Right atrium auricular region (tissue), 2 donors: ENCODE measurements around the gene PDIA6. TPM values are rescaled to one million over a fixed set of nuclear protein-coding genes. Genes with fewer than 3 reads are reported as not detected.
"Not testable (repeated sequence)": the region's sequence is repeated elsewhere in the genome, so short reads cannot be mapped to it uniquely, and the experiment has no call there.

Experiments used
- DNase-seq: peaks from one replicate; pipeline ENCODE4 v3.0.0-alpha.2; 2019; ENCODE audit warnings: low spot score
- H3K27ac ChIP-seq, 2 donors: fragments of 200-600 bp; sonication (generic); 1 replicate in 1 of 2; 2 replicates in 1 of 2; pipeline ENCODE4 v1.5.1; 2016 to 2019
- H3K27me3 ChIP-seq, 2 donors: fragments of 200-600 bp; sonication (generic); one replicate each; pipeline versions ENCODE4 v1.5.1 to v1.6.0; 2017 to 2019
- H3K36me3 ChIP-seq: fragments of 200-600 bp; sonication (generic); one replicate; pipeline ENCODE4 v1.5.1; 2016
- H3K4me1 ChIP-seq, 2 donors: fragments of 200-600 bp; sonication (generic); one replicate each; pipeline versions ENCODE4 v1.5.1 to v1.6.0; 2017 to 2019
- H3K4me3 ChIP-seq, 2 donors: fragments of 200-600 bp; sonication (generic); 1 replicate in 1 of 2; 2 replicates in 1 of 2; pipeline ENCODE4 v1.5.1; 2017 to 2019; ENCODE audit warnings: mild to moderate bottlenecking in 1 of 2, moderate library complexity in 1 of 2
- H3K9me3 ChIP-seq, 2 donors: fragments of 200-600 bp; sonication (generic); one replicate each; pipeline ENCODE4 v1.5.1; 2019
- CTCF ChIP-seq, 2 donors: fragments of 200-600 bp; sonication (generic); IDR thresholded peaks; one replicate each; pipeline ENCODE4 v1.5.1; 2019; ENCODE audit warnings: antibody characterized with exemption in 2 of 2
- total RNA-seq, 2 donors: library from RNA; depleted of rRNA; stranded (reverse); fragments of >200 nt; gene quantifications; one replicate each; pipeline ENCODE4 v1.1.0, GENCODE V29; 2016

Gene PDIA6
- total RNA-seq, 2 donors from 2014 or later, result 89.0 to 94.4 TPM

DNA sequence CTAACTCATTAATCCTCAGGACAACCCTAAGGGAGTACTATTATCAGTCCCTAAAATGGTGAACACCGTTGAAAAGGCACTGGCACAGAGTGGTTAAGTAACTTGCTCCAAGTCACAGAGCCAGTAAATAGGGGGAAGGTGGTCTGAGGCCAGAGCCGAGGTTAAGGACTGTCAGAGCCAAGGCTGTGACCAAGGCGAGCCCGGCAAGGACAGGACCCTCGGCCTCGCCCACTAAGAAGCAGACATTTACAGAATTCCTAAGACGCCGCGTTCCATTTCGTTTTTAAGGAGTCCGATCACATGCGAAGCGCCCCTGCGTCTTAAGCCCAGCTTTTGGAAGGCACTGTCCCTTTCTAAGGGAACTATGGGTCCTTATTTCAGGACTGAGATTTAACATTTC lies 1.1 kb downstream of the PDIA6 start:
- H3K36me3 ChIP-seq, result no peaks in the 10 kb centered on the region
- H3K4me3 ChIP-seq, result peak overlapping the region; percentile 89 to 96
- DNase-seq, result no peak
- peaks cover 0 to 23% of the 10 kb centered on the region in 2 donors for H3K4me1 ChIP-seq
- H3K9me3 ChIP-seq, result no peaks in the 10 kb centered on the region
- H3K27ac ChIP-seq, result peak overlapping the region; percentile 83 to 95
- TF ChIP-seq CTCF (IDR thresholded peaks at IDR 0.05), result no peak
- H3K27me3 ChIP-seq, result no peaks in the 10 kb centered on the region

GRCh38 chr2:10810202-10811161 lies 2.1 kb downstream of the PDIA6 start:
- no peaks in the 10 kb centered on the region for H3K36me3 ChIP-seq
- TF ChIP-seq CTCF (IDR thresholded peaks at IDR 0.05), result no peak
- peak overlapping the region in 1 of 2 donors; percentile 96 for H3K4me3 ChIP-seq
- H3K27ac ChIP-seq, result peak overlapping the region; percentile 36 to 83
- H3K4me1 ChIP-seq, result peaks cover 0 to 23% of the 10 kb centered on the region in 2 donors
- H3K9me3 ChIP-seq, result no peaks in the 10 kb centered on the region
- no peak for DNase-seq
- no peaks in the 10 kb centered on the region for H3K27me3 ChIP-seq

DNA sequence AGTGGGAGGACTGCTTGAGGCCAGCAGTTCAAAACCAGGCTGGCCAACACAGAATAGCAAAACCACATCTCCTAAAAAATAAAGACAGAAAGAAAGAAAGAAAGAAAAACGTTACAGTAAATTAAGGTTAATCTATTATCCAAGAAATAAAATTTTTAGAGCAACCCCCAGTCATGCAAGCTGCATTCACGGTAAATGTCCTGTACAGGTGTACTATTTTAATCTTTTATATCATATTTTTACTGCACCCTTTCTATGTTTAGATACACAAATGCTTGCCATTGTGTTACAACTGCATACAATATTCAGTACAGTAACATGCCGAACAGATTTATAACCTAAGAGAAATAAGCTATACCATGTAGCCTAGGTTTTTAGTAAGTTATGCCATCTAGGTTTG lies 6.0 kb downstream of the PDIA6 start:
- no peak for TF ChIP-seq CTCF (IDR thresholded peaks at IDR 0.05)
- Histone ChIP-seq H3K36me3 (peaks cover 9% of the 10 kb centered on the region), H3K27ac (no peak overlapping the region), H3K4me1 (peaks cover 0 to 27% of the 10 kb centered on the region in 2 donors), H3K27me3 (no peaks in the 10 kb centered on the region), H3K9me3 (no peaks in the 10 kb centered on the region), H3K4me3 (no peak overlapping the region)
- DNase-seq, result no peak

GRCh38 chr2:10805990-10806389 lies 6.6 kb downstream of the PDIA6 start:
- H3K9me3 ChIP-seq, H3K27me3 ChIP-seq, H3K4me3 ChIP-seq, H3K27ac ChIP-seq, DNase-seq: not testable (repeated sequence)
- H3K4me1 ChIP-seq, result peaks cover 0 to 22% of the 10 kb centered on the region in 2 donors
- H3K36me3 ChIP-seq, result peaks cover 15% of the 10 kb centered on the region

GRCh38 chr2:10802657-10803056 lies 9.9 kb downstream of the PDIA6 start:
- Histone ChIP-seq H3K27ac (no peak overlapping the region), H3K4me1 (peaks cover 0 to 11% of the 10 kb centered on the region in 2 donors), H3K9me3 (no peaks in the 10 kb centered on the region), H3K27me3 (no peaks in the 10 kb centered on the region), H3K4me3 (no peak overlapping the region), H3K36me3 (peaks cover 28% of the 10 kb centered on the region)
- TF ChIP-seq CTCF (IDR thresholded peaks at IDR 0.05), result no peak
- no peak for DNase-seq

DNA sequence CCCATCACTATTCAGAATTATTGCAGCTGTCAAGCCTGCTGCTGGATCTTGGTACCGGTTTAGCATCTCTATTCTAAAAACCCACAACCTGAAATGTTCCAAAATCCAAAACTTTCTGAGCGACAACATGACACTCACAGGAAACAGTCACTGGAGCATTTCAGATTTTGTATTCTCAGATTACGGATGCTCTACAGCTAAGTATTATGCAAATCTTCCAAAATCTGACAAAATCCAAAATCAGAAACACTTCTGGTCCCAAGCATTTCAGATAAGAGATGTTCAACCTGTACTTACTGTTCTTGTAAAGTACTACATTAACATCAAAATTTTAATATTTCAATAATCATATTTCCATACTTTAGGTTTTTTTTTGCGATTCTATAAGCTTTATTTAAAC lies 12.4 kb downstream of the PDIA6 start:
- Histone ChIP-seq H3K27me3 (no peaks in the 10 kb centered on the region), H3K27ac (no peak overlapping the region), H3K4me3 (no peak overlapping the region), H3K9me3 (no peaks in the 10 kb centered on the region), H3K36me3 (peaks cover 53% of the 10 kb centered on the region), H3K4me1 (peaks cover 0 to 11% of the 10 kb centered on the region in 2 donors)
- no peak for TF ChIP-seq CTCF (IDR thresholded peaks at IDR 0.05)
- no peak for DNase-seq
